HG03139 (cell line): ENCODE data around the gene OR2W3.

Experiments used
- ATAC-seq: cut with Tn5 transposase; IDR thresholded peaks from one replicate; pipeline ENCODE4 v1.9.1; 2021; ENCODE audit not compliant: unreplicated experiment

Gene OR2W3

GRCh38 chr1:247895163-247895637 is at the start of gene OR2W3:
TSS of gene OR2W3 (plus strand) at chr1:247895587. CDS start at chr1:247895587, 0 bp downstream.
- ATAC-seq = no peak

DNA sequence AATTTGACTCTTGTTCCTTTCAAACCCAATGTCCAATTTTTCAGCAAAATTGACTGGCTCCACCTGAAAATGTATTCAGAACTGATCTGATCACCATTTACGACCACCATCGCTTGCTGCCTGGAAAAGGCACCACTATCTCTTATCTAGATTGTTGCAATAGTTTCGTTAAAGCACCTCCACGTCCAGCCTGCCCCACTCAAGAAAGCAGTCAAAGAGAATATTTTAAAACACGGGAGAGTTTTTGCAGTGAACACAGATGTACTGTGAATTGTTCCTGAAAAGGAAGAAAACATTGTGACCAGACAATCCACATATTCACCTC is 49.7 kb upstream of the OR2W3 start:
- no peak for ATAC-seq

DNA sequence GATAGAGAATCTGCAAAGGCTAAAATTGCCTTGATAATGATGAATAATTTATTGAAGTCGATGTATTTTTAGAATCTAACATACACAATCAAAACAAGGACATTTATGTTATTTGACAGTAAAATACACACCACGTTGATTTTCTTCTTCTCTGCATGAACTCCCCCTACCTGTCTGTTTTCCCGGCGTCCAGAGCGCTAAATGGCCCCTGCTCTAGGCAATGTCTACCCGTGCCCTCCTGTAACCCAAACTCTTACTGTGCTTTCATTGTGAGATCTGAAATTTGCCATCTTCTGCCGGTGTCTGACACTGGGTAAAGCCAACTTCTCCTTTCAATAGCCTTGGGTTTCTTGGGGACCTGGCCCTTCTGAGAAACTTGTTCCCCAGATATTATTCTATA is 47.0 kb upstream of the OR2W3 start:
- ATAC-seq = no peak

DNA sequence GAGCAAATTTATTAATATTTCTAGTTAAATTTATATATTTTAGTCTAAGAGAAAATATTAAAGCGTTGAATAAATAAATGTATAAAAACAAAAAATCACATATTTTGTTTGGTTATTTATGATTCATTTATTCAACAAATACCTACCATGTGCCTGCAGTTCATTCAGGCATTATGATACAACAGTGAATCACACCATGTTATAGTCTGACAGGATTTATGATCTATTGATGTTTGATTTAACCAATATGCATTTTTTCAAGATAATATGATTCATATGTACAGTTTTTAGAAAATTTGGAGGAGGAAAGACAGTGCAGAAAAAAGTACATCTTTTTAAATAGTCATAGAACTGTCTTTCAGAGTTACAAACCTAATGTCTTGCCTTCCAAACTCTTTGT is 45.8 kb upstream of the OR2W3 start:
- no peak for ATAC-seq

DNA sequence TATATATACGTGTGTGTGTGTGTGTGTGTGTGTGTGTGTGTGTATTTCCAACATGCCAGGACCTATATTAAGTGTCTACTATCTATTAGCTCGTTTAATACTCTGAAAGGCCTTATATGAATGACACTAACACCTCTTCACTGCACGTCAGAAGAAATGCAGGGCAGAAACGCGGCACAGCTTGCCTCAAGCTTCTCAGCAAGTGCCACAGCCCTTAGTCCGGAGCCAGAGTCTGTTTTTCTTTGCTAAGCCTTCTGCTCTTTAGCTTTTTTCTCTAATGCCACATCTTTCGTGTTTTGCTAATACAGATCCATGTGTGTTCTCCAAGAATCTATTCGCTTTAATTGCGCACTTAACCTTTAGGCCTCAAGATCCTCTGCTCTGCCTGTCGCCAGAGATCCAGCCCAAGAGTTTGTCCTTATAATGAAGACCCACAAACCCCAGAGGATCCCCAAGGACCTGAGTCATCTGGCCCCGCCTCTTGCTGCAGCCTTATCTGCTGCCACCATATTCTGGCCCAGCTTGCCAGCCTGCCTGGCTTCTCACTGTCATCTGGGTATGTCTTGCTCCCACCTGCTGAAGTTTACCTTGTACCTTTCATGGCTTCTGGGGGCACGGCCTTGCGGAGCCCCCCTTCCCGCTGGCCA is 40.4 kb upstream of the OR2W3 start:
- no peak for ATAC-seq

DNA sequence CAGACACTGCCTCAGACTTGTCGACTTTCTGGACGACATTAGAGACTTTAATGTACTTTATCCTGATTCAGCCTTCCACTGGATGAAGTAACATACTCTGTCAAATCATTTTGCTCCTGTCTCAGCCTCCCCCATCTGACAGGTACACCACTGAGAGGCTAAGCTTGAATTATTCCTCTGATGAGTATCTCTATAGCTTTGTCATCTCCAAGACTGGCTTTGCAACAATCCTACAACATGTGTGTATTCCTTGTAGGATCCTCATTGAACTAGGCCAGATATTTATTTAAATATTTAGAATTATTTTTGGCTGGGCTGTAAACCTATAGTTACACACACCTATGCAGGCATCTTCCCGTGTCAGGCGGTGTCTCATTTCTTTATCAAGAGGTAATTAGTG is 39.5 kb upstream of the OR2W3 start:
- ATAC-seq = no peak

GRCh38 chr1:247857069-247857984 is 38.1 kb upstream of the OR2W3 start, which contains the start of gene TRIM58:
TSS of gene TRIM58 (plus strand) at chr1:247857187. CDS start at chr1:247857247, 60 bp downstream.
- peak; percentile 54 for ATAC-seq

GRCh38 chr1:247857985-247858619 is 37.3 kb upstream of the OR2W3 start:
- ATAC-seq = no peak

DNA sequence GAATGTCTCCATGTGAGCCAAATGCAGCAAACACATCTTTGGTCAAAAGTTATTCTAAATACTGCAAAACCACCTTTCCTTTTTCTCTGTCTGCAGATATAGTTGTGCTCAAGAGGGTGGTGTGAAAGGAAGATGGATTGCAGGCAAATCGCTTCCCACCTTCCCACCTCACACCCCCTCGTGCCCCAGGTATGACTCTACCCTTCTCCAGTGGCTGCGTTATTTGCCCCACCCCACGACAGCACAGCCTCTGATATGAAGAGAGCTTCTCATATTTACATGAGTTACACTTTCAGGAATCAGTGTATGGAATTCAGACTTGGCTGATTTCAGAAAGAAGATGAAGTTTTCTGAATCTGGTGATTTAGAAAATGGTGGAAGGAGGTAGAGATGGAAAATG is 32.6 kb upstream of the OR2W3 start:
- ATAC-seq = no peak

GRCh38 chr1:247864644-247865043 is 30.7 kb upstream of the OR2W3 start:
- ATAC-seq = no peak

GRCh38 chr1:247865416-247865815 is 30.0 kb upstream of the OR2W3 start:
- ATAC-seq = no peak

DNA sequence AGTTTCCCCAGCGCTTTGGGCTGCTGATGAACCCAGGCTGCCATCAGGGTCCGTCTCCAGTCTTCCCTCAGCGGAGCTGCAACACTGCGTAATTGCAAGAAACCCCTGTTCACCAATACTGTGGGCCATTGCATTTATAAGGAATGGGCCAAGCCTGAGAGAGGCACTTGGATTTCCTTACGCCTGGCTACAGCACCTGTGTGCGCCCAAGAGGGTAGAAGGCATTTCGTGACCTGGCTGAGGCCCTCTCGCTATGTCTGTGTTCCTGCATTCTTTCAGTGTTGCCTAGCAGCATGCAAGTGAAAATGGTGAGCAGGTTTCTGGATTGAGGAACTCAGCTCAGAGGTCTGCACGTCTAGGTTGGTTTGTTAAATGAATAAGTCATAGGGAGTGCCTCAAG is 12.0 kb upstream of the OR2W3 start:
- ATAC-seq = no peak

GRCh38 chr1:247884797-247885413 is 10.5 kb upstream of the OR2W3 start:
- no peak for ATAC-seq

DNA sequence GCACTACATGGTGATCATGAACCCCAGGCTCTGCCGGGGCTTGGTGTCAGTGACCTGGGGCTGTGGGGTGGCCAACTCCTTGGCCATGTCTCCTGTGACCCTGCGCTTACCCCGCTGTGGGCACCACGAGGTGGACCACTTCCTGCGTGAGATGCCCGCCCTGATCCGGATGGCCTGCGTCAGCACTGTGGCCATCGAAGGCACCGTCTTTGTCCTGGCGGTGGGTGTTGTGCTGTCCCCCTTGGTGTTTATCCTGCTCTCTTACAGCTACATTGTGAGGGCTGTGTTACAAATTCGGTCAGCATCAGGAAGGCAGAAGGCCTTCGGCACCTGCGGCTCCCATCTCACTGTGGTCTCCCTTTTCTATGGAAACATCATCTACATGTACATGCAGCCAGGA is 589 bp downstream of the OR2W3 start:
- ATAC-seq = no peak

GRCh38 chr1:247904122-247904521 is 8.7 kb downstream of the OR2W3 start:
- no peak for ATAC-seq

DNA sequence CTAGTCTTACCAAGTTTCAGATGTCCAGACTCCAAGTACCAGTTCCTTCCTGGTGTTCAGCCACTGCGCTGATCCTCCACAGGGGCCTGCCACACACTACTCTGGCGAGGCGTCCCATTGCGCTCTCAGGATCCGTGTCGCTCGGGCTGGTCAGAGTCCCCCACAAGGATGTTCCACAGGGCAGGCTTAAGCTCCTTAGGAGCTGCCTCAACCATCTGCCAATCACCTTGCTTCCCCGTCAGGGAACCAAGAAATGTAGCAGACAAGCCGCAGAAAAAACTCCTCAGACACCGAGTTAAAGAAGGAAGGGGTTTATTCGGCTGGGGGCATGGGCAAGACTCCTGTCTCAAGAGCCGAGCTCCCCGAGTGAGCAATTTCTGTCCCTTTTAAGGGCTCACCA is 9.8 kb downstream of the OR2W3 start:
- no peak for ATAC-seq

- ATAC-seq = no peak
Observed at GRCh38 chr1:247905910-247906503, 10.6 kb downstream of the OR2W3 start.

DNA sequence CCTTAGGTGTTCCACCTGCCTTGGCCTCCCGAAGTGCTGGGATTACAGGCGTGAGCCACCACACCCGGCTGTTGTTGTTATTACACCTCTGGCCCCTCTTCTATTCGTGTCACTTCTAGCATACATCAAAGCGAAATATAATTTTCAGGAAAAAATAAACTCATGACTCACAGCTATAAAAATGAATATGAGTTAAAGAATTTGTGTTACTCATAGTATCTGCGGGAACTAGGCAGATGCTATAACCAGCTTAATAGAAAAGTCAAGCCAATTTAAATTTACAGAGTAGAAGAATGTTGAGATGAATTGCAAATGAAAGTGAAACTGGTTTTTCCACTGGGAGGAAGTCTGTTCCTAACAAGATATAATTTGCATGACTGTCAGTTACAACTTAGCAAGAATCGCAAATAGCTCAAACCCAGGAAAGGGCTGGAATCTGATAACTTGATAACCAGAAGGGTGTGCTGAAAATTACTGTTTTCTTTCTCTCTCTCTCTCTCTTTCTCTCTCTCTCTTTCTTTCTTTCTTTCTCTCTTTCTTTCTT is 11.2 kb downstream of the OR2W3 start:
- no peak for ATAC-seq

DNA sequence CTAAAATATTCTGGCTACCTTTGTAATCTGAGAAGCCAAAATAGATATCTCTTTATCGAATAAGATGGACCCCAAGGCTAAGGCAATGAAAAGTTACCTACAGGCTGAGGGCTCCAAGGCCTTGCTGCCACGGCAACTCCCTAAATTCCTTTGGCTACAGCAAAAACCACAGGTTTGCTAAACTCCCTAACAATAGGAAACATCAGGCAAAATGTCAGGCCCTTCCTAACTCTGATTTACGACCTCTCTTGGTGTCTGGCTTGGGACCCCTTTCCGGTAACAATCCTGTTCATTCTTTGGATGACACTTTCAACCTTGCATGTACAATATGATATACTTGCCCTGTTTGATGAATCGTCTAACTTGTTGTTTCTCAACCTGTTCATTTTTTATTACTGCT is 13.4 kb downstream of the OR2W3 start:
- ATAC-seq = no peak

- no peak for ATAC-seq
Observed at GRCh38 chr1:247913786-247914185, 18.4 kb downstream of the OR2W3 start.
